DMS53 (cell line): ENCODE results near the gene TLCD3A.
"Not testable (repeated sequence)": the region's sequence is repeated elsewhere in the genome, so short reads cannot be mapped to it uniquely, and the experiment has no call there.

ENCODE experiments used
- DNase-seq: peaks from one replicate; lab custom pipeline; 2025; lab: John Stamatoyannopoulos, UW

Gene TLCD3A

DNA sequence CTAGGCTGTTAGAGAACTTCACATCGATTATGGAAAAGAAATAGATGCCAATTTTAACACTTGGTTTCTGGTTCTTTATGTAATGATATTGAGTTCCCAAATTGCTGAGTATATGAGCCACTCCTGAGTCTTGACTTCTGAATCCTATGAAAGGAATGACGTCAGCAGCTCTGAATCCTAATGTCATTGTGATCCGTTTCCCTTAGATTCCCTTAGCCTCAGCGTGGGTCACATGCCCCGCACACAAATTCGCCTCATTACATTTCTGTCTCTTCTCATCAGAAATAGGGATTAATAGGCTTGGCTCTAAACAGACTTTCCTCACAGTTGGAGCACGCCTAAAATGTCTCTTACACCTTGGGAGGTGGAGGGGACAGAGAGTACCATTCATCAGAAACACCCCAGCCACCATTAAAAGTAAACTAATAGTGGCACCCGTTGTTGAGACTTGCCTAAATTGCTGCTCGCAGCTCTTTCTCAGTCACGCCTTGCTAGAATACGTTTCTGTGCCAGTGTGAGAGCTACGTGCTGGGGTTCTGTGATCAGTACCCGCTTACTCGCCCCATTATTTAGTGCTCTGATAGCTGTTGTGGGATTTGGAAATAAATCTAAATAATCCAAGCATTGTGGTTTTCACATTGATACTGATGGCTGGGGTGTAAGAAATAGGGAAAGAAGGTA lies 56.9 kb downstream of the TLCD3A start:
- no peak for DNase-seq

DNA sequence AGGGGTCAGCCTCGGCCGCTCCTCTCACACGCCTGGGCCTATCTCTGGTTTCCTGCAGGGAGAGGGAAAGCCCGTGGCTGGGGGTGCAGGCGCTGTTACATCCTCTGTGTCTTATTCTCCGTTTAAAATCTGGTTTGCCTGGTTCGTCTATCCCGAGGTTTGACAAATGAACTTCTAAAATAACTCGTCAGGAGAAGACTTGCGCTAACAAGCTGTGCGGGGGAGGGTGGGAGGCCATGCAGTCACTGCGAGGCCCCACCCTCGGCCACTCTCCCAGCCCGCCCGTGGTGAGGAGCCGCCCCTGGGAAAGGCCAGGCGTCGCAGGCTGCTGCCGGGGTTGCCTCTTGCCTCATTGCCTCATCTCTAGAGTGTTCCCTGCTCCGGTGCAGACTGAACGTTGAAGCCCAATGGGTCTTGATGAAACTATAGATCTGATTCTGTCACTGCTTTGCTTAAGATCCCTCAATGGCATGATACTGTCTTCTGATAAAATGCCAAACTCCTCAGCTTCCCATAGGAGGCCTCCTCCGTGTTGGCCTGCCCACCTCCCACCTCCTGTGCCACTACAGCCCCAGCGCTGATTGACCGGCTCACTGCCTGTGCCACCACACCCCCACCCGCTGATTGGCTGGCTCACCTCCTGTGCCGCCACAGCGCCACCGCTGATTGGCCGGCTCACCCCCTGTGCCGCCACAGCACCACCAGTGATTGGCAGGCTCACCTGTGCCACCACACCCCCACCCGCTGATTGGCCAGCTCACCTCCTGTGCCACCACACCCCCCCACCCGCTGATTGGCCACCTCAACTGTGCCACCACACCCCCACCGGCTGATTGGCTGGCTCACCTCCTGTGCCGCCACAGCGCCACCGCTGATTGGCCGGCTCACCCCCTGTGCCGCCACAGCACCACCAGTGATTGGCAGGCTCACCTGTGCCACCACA lies 57.8 kb downstream of the TLCD3A start:
- DNase-seq: not testable (repeated sequence)

DNA sequence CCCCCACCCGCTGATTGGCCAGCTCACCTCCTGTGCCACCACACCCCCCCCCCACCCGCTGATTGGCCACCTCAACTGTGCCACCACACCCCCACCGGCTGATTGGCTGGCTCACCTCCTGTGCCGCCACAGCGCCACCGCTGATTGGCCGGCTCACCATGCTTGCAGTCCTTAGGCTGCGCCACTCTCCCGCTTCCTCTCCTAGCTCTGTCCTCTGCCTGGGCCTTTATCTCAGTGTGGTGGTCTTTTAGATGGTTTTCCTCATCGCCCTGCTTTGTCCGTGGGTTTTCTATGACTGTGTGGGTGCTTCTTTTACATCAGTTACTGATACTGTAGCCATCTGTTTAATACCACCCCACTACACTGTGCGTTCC lies 58.5 kb downstream of the TLCD3A start:
- not testable (repeated sequence) for DNase-seq

DNA sequence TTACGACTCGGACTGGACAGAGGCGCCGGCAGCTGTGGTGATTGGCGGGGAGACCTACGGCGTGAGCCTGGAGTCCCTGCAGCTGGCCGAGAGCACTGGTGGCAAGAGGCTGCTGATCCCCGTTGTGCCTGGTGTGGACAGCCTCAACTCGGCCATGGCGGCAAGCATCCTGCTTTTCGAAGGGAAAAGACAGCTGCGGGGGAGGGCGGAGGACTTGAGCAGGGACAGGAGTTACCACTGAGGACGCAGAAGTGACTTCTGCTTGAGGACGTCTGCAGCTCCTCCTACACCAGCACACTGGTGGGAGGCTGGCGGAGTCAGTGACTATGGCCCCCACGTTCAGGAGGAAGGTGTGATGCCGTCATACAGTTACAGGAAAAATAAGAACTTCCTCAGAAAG lies 59.4 kb downstream of the TLCD3A start:
- no peak for DNase-seq

DNA sequence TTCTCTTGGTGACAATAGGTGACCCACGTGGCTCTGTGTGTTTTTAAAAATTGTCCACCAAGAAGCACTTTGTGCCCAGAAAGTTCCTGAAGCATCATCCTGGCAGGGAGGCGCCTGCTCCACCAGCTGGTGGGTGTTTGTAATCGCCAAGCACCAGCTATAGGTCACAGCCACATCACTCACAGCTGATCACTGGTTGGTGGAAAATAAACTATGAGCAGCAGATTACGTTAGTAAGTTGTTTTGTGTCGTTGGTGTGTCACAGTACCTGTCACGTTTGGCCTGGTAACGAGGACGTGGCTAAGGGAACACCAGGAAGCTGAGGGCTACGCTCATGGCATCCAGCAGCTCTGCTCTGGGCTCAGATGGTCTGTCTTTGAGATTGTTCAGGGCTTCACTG lies 59.9 kb downstream of the TLCD3A start:
- peak; percentile 40 for DNase-seq
